DOHH2 (cell line): ENCODE results near the gene TSSK6.

Experiments
- CTCF ChIP-seq: fragments of 200-600 bp; sonication (generic); IDR thresholded peaks from one replicate; pipeline ENCODE4 v1.5.1; 2014; ENCODE audit warnings: antibody characterized with exemption, mild to moderate bottlenecking, low read depth, low read length; ENCODE audit not compliant: poor library complexity, severe bottlenecking
- EZH2phosphoT487 ChIP-seq: fragments of 200-600 bp; sonication (generic); IDR thresholded peaks from 2 replicates; pipeline ENCODE4 v1.6.1; 2017; ENCODE audit warnings: borderline replicate concordance, mild to moderate bottlenecking, antibody characterized with exemption, low read length, moderate library complexity, mixed read lengths

- TF ChIP-seq CTCF (no peak), EZH2phosphoT487 (no peak)
Measured at GRCh38 chr19:19534556-19535265, 19.4 kb upstream of the TSSK6 start.
